Stomach smooth muscle (tissue), 2 donors: ENCODE results near the gene KDM5B.

ENCODE experiments used
- H3K27ac ChIP-seq: one replicate; pipeline ENCODE4 v1.7.0; 2013; ENCODE audit warnings: mild to moderate bottlenecking, low read length, inconsistent platforms
- H3K27me3 ChIP-seq, 2 donors: one replicate each; pipeline ENCODE4 v1.7.0; 2013; ENCODE audit warnings: low read length in 2 of 2; ENCODE audit not compliant: insufficient read depth in 2 of 2, control insufficient read depth in 1 of 2
- H3K36me3 ChIP-seq, 2 donors: one replicate each; pipeline ENCODE4 v1.7.0; 2013; ENCODE audit warnings: low read length in 2 of 2; ENCODE audit not compliant: control insufficient read depth in 2 of 2, insufficient read depth in 2 of 2
- H3K4me1 ChIP-seq: one replicate; pipeline ENCODE4 v1.7.0; 2013; ENCODE audit warnings: low read length; ENCODE audit not compliant: control insufficient read depth, insufficient read depth
- H3K4me3 ChIP-seq, 2 donors: one replicate each; pipeline ENCODE4 v1.7.0; 2013; ENCODE audit warnings: low read length in 2 of 2
- H3K9ac ChIP-seq, 2 donors: one replicate each; pipeline ENCODE4 v1.7.0; 2013; ENCODE audit warnings: low read length in 2 of 2, mild to moderate bottlenecking in 1 of 2
- H3K9me3 ChIP-seq, 2 donors: one replicate each; pipeline ENCODE4 v1.7.0; 2013; ENCODE audit warnings: low read length in 2 of 2; ENCODE audit not compliant: control insufficient read depth in 2 of 2
- donor health status: healthy.
- donor health status: Pancreatic carcinoma.

Gene KDM5B

GRCh38 chr1:202713110-202713509 lies 95.1 kb downstream of the KDM5B start:
- no peaks in the 10 kb centered on the region for H3K9me3 ChIP-seq
- H3K4me1 ChIP-seq = peaks cover 14% of the 10 kb centered on the region
- no peaks in the 10 kb centered on the region for H3K36me3 ChIP-seq
- H3K4me3 ChIP-seq = no peak overlapping the region
- peaks cover 31 to 39% of the 10 kb centered on the region in 2 donors for H3K27me3 ChIP-seq
- no peak overlapping the region for H3K9ac ChIP-seq
- no peak overlapping the region for H3K27ac ChIP-seq

- peaks cover 41 to 48% of the 10 kb centered on the region in 2 donors for H3K27me3 ChIP-seq
- H3K9ac ChIP-seq = no peak overlapping the region
- H3K27ac ChIP-seq = no peak overlapping the region
- no peak overlapping the region for H3K4me3 ChIP-seq
- H3K36me3 ChIP-seq = no peaks in the 10 kb centered on the region
- no peaks in the 10 kb centered on the region for H3K9me3 ChIP-seq
- peaks cover 14% of the 10 kb centered on the region for H3K4me1 ChIP-seq
Measured at GRCh38 chr1:202711949-202712635, 96.1 kb downstream of the KDM5B start.

- Histone ChIP-seq H3K27ac (no peak within 1 kb of the TSS), H3K4me3 (peak within 1 kb of the TSS; percentile 51 to 61), H3K9me3 (no peaks in the 10 kb centered on the region), H3K36me3 (no peaks in the 10 kb centered on the region), H3K4me1 (peaks cover 14% of the 10 kb centered on the region), H3K9ac (no peak within 1 kb of the TSS), H3K27me3 (peaks cover 50 to 54% of the 10 kb centered on the region in 2 donors)
Measured at GRCh38 chr1:202710070-202711045, 97.9 kb downstream of the KDM5B start, which contains the start of gene SYT2. Gene SYT2, minus strand, starts transcription at chr1:202710454. Its CDS starts 104,682 bp downstream, at chr1:202605772.

- Histone ChIP-seq H3K4me3 (peak overlapping the region in 1 of 2 donors; percentile 61), H3K9me3 (no peaks in the 10 kb centered on the region), H3K36me3 (no peaks in the 10 kb centered on the region), H3K27ac (no peak overlapping the region), H3K4me1 (peaks cover 14% of the 10 kb centered on the region), H3K27me3 (peaks cover 54 to 56% of the 10 kb centered on the region in 2 donors), H3K9ac (no peak overlapping the region)
Measured at GRCh38 chr1:202709276-202710041, 98.8 kb downstream of the KDM5B start.

GRCh38 chr1:202708456-202709275 lies 99.6 kb downstream of the KDM5B start:
- Histone ChIP-seq H3K4me3 (no peak overlapping the region), H3K9me3 (no peaks in the 10 kb centered on the region), H3K9ac (no peak overlapping the region), H3K4me1 (peaks cover 14% of the 10 kb centered on the region), H3K27ac (no peak overlapping the region), H3K36me3 (no peaks in the 10 kb centered on the region), H3K27me3 (peaks cover 57 to 58% of the 10 kb centered on the region in 2 donors)

- Histone ChIP-seq H3K9ac (no peak overlapping the region), H3K9me3 (no peaks in the 10 kb centered on the region), H3K27me3 (peaks cover 60% of the 10 kb centered on the region in 2 donors), H3K4me3 (no peak overlapping the region), H3K36me3 (no peaks in the 10 kb centered on the region), H3K4me1 (peaks cover 14% of the 10 kb centered on the region), H3K27ac (no peak overlapping the region)
Measured at GRCh38 chr1:202706851-202707250, 101.4 kb downstream of the KDM5B start.

- Histone ChIP-seq H3K9me3 (no peaks in the 10 kb centered on the region), H3K27ac (no peak overlapping the region), H3K9ac (no peak overlapping the region), H3K4me1 (peaks cover 2% of the 10 kb centered on the region), H3K36me3 (no peaks in the 10 kb centered on the region), H3K27me3 (peaks cover 45 to 47% of the 10 kb centered on the region in 2 donors), H3K4me3 (no peak overlapping the region)
Measured at GRCh38 chr1:202704601-202705000, 103.6 kb downstream of the KDM5B start.

- Histone ChIP-seq H3K9ac (no peak overlapping the region), H3K27ac (no peak overlapping the region), H3K4me3 (no peak overlapping the region), H3K4me1 (no peaks in the 10 kb centered on the region), H3K9me3 (no peaks in the 10 kb centered on the region), H3K27me3 (peaks cover 31 to 39% of the 10 kb centered on the region in 2 donors), H3K36me3 (no peaks in the 10 kb centered on the region)
Measured at GRCh38 chr1:202703191-202703590, 105.0 kb downstream of the KDM5B start.

- no peak overlapping the region for H3K27ac ChIP-seq
- no peaks in the 10 kb centered on the region for H3K4me1 ChIP-seq
- no peak overlapping the region for H3K9ac ChIP-seq
- H3K4me3 ChIP-seq = no peak overlapping the region
- H3K36me3 ChIP-seq = no peaks in the 10 kb centered on the region
- no peaks in the 10 kb centered on the region for H3K9me3 ChIP-seq
- peaks cover 24 to 35% of the 10 kb centered on the region in 2 donors for H3K27me3 ChIP-seq
Measured at GRCh38 chr1:202702088-202702487, 106.1 kb downstream of the KDM5B start.
